Measurements from ENCODE around the gene TMEM88. TPM values are rescaled to one million over a fixed set of nuclear protein-coding genes. Genes with fewer than 3 reads are reported as not detected.

The TMEM88 gene
- total and polyA plus RNA-seq, 2 donors (not counting 1 experiment from before 2014, with no cell fraction given): 5.1 to 9.5 TPM

- no peak overlapping the region for H3K27ac ChIP-seq (ENCODE audit: low read length in 2 of 2)
- ChIA-PET CTCF (interaction anchor here (0.6 to 2.4 kb wide), 3 partner anchors 81 to 271 kb away, joined by 3 to 14 read pairs (median 3); no protein-coding TSS in a partner anchor), POLR2A (no interaction called here)
- Mint-ChIP-seq H3K27me3 (peaks cover 8% of the 10 kb centered on the region), H3K4me3 (no peak overlapping the region), H3K9me3 (ENCODE audit: insufficient read depth) (no peaks in the 10 kb centered on the region), H3K27ac (no peak overlapping the region), H3K4me1 (no peaks in the 10 kb centered on the region)
- H3K9me3 ChIP-seq (ENCODE audit: control extremely low read depth in 1 of 3, control insufficient read depth in 2 of 3, insufficient read depth in 1 of 3, low read length in 2 of 3): no peaks in the 10 kb centered on the region
- no peak for ATAC-seq (ENCODE audit: low read depth)
- no peaks in the 10 kb centered on the region for H3K4me1 ChIP-seq (ENCODE audit: control insufficient read depth in 2 of 2, insufficient read depth in 2 of 2, low read length in 2 of 2)
- intact Hi-C loops (cut with micrococcal nuclease): no loop called here
- H3K4me3 ChIP-seq (ENCODE audit: control extremely low read depth in 1 of 5, extremely low read depth in 1 of 5, insufficient read depth in 1 of 5, low read depth in 2 of 5, low read length in 4 of 5): no peak overlapping the region
- no peaks in the 10 kb centered on the region for H4K20me1 ChIP-seq (ENCODE audit: control insufficient read depth, insufficient read depth, low read length, poor library complexity, severe bottlenecking)
- no peak overlapping the region for H3K9ac ChIP-seq (ENCODE audit: low read length)
- H3K36me3 ChIP-seq (replicated peaks in 1 of 2; ENCODE audit: control extremely low read depth in 1 of 2, control insufficient read depth in 1 of 2, extremely low read depth in 1 of 2, insufficient read depth in 2 of 2, low read length in 1 of 2): no peaks in the 10 kb centered on the region
- H3K27me3 ChIP-seq (replicated peaks in 1 of 4; ENCODE audit: control extremely low read depth in 1 of 4, control insufficient read depth in 3 of 4, insufficient read depth in 4 of 4, low read length in 3 of 4): no peaks in the 10 kb centered on the region
- DNase-seq: no peak
- no peaks in the 10 kb centered on the region for H3K79me2 ChIP-seq (ENCODE audit: control insufficient read depth, insufficient read depth, low read length)
- 84% methylated on average over 5 of the region's 9 CpGs for WGBS (ENCODE audit: insufficient coverage)
- no peak overlapping the region for H2AFZ ChIP-seq (ENCODE audit: insufficient read depth, low read depth, low read length, poor library complexity, severe bottlenecking)
- H3K4me2 ChIP-seq (replicated peaks; ENCODE audit: low read depth, low read length, poor library complexity, severe bottlenecking): no peak overlapping the region
- TF ChIP-seq EZH2 (IDR thresholded peaks at IDR 0.05; ENCODE audit: borderline replicate concordance, insufficient read depth, low read depth, low read length, poor library complexity, severe bottlenecking) (no peak), CTCF (IDR thresholded peaks at IDR 0.05) (no peak)
Observed at GRCh38 chr17:7817643-7817964, 37.3 kb upstream of the TMEM88 start.

GRCh38 chr17:7818026-7818425, 36.8 kb upstream of the TMEM88 start:
- H3K4me3 Mint-ChIP-seq: no peak overlapping the region
- POLR2A ChIA-PET: no interaction called here
- H3K4me1 Mint-ChIP-seq: no peaks in the 10 kb centered on the region
- Histone ChIP-seq H3K36me3 (replicated peaks in 1 of 2; ENCODE audit: control extremely low read depth in 1 of 2, control insufficient read depth in 1 of 2, extremely low read depth in 1 of 2, insufficient read depth in 2 of 2, low read length in 1 of 2) (no peaks in the 10 kb centered on the region), H3K9me3 (ENCODE audit: control extremely low read depth in 1 of 3, control insufficient read depth in 2 of 3, insufficient read depth in 1 of 3, low read length in 2 of 3) (no peaks in the 10 kb centered on the region), H3K9ac (ENCODE audit: low read length) (no peak overlapping the region), H3K4me3 (ENCODE audit: control extremely low read depth in 1 of 5, extremely low read depth in 1 of 5, insufficient read depth in 1 of 5, low read depth in 2 of 5, low read length in 4 of 5) (no peak overlapping the region), H3K27me3 (replicated peaks in 1 of 4; ENCODE audit: control extremely low read depth in 1 of 4, control insufficient read depth in 3 of 4, insufficient read depth in 4 of 4, low read length in 3 of 4) (no peaks in the 10 kb centered on the region), H2AFZ (ENCODE audit: insufficient read depth, low read depth, low read length, poor library complexity, severe bottlenecking) (no peak overlapping the region), H4K20me1 (ENCODE audit: control insufficient read depth, insufficient read depth, low read length, poor library complexity, severe bottlenecking) (no peaks in the 10 kb centered on the region), H3K79me2 (ENCODE audit: control insufficient read depth, insufficient read depth, low read length) (no peaks in the 10 kb centered on the region), H3K4me2 (replicated peaks; ENCODE audit: low read depth, low read length, poor library complexity, severe bottlenecking) (no peak overlapping the region), H3K27ac (ENCODE audit: low read length in 2 of 2) (no peak overlapping the region), H3K4me1 (ENCODE audit: control insufficient read depth in 2 of 2, insufficient read depth in 2 of 2, low read length in 2 of 2) (no peaks in the 10 kb centered on the region)
- intact Hi-C loops (cut with micrococcal nuclease): no loop called here
- ATAC-seq (ENCODE audit: low read depth) (no peak), DNase-seq (no peak)
- peaks cover 8% of the 10 kb centered on the region for H3K27me3 Mint-ChIP-seq
- 91% methylated on average over 7 of the region's 10 CpGs for WGBS (ENCODE audit: insufficient coverage)
- no peak overlapping the region for H3K27ac Mint-ChIP-seq
- no peak for TF ChIP-seq CTCF (IDR thresholded peaks at IDR 0.05)
- no peak for TF ChIP-seq EZH2 (IDR thresholded peaks at IDR 0.05; ENCODE audit: borderline replicate concordance, insufficient read depth, low read depth, low read length, poor library complexity, severe bottlenecking)
- H3K9me3 Mint-ChIP-seq (ENCODE audit: insufficient read depth): no peaks in the 10 kb centered on the region
- CTCF ChIA-PET: interaction anchor here (1.3 to 2.4 kb wide), 2 partner anchors 80 to 172 kb away, joined by 3 to 14 read pairs; no protein-coding TSS in a partner anchor
